ENCODE measurements around the gene IDH2.

- TF ChIP-seq EP300 (IDR thresholded peaks at IDR 0.05; ENCODE audit: low read depth) (no peak), POLR2A (IDR thresholded peaks at IDR 0.05) (no peak), POLR2AphosphoS5 (IDR thresholded peaks at IDR 0.05) (no peak)
- TF ChIP-seq, protein P1, sequence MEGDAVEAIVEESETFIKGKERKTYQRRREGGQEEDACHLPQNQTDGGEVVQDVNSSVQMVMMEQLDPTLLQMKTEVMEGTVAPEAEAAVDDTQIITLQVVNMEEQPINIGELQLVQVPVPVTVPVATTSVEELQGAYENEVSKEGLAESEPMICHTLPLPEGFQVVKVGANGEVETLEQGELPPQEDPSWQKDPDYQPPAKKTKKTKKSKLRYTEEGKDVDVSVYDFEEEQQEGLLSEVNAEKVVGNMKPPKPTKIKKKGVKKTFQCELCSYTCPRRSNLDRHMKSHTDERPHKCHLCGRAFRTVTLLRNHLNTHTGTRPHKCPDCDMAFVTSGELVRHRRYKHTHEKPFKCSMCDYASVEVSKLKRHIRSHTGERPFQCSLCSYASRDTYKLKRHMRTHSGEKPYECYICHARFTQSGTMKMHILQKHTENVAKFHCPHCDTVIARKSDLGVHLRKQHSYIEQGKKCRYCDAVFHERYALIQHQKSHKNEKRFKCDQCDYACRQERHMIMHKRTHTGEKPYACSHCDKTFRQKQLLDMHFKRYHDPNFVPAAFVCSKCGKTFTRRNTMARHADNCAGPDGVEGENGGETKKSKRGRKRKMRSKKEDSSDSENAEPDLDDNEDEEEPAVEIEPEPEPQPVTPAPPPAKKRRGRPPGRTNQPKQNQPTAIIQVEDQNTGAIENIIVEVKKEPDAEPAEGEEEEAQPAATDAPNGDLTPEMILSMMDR (IDR thresholded peaks at IDR 0.05) = no peak
Observed at GRCh38 chr15:90037961-90038631, 64.2 kb downstream of the IDH2 start.

Data from transverse colon (tissue), 4 donors.